DOHH2 (cell line): ENCODE measurements around the gene CTNNBL1.

ENCODE experiments used
- CTCF ChIP-seq: fragments of 200-600 bp; sonication (generic); IDR thresholded peaks from one replicate; pipeline ENCODE4 v1.5.1; 2014; ENCODE audit warnings: antibody characterized with exemption, mild to moderate bottlenecking, low read depth, low read length; ENCODE audit not compliant: poor library complexity, severe bottlenecking
- EZH2phosphoT487 ChIP-seq: fragments of 200-600 bp; sonication (generic); IDR thresholded peaks from 2 replicates; pipeline ENCODE4 v1.6.1; 2017; ENCODE audit warnings: borderline replicate concordance, mild to moderate bottlenecking, antibody characterized with exemption, low read length, moderate library complexity, mixed read lengths

GRCh38 chr20:37886851-37887297, 193.0 kb downstream of the CTNNBL1 start:
- no peak for TF ChIP-seq CTCF
- no peak for TF ChIP-seq EZH2phosphoT487
